GM21825 (cell line): ENCODE results near the gene PLA2G4D.

Source experiments
- ATAC-seq: cut with Tn5 transposase; IDR thresholded peaks from one replicate; pipeline ENCODE4 v1.9.1; 2021; ENCODE audit warnings: mild to moderate bottlenecking, moderate library complexity; ENCODE audit not compliant: unreplicated experiment

The PLA2G4D gene

GRCh38 chr15:42057799-42058646, 36.3 kb downstream of the PLA2G4D start:
- ATAC-seq, result no peak

- no peak for ATAC-seq
Observed at GRCh38 chr15:42056934-42057798, 37.2 kb downstream of the PLA2G4D start.

- no peak for ATAC-seq
Observed at GRCh38 chr15:42053914-42054313, 40.4 kb downstream of the PLA2G4D start.

- ATAC-seq, result no peak
Observed at GRCh38 chr15:42053010-42053409, 41.4 kb downstream of the PLA2G4D start.

GRCh38 chr15:42050484-42051255, 43.7 kb downstream of the PLA2G4D start:
- ATAC-seq, result no peak

GRCh38 chr15:42048821-42049200, 45.6 kb downstream of the PLA2G4D start:
- no peak for ATAC-seq

- ATAC-seq, result no peak
Observed at GRCh38 chr15:42048080-42048820, 46.1 kb downstream of the PLA2G4D start.

- ATAC-seq, result no peak
Observed at GRCh38 chr15:42046597-42046996, 47.8 kb downstream of the PLA2G4D start.

- no peak for ATAC-seq
Observed at GRCh38 chr15:42045211-42045615, 49.1 kb downstream of the PLA2G4D start.

- ATAC-seq, result no peak
Observed at GRCh38 chr15:42042602-42043400, 51.6 kb downstream of the PLA2G4D start.

GRCh38 chr15:42038401-42038800, 56.0 kb downstream of the PLA2G4D start:
- ATAC-seq, result no peak

GRCh38 chr15:42037656-42038055, 56.7 kb downstream of the PLA2G4D start:
- ATAC-seq, result no peak

- no peak for ATAC-seq
Observed at GRCh38 chr15:42036966-42037365, 57.4 kb downstream of the PLA2G4D start.

GRCh38 chr15:42036112-42036905, 58.1 kb downstream of the PLA2G4D start:
- no peak for ATAC-seq

GRCh38 chr15:42035435-42035761, 59.0 kb downstream of the PLA2G4D start:
- ATAC-seq, result peak; percentile 59

GRCh38 chr15:42034628-42035434, 59.5 kb downstream of the PLA2G4D start:
- ATAC-seq, result peak; percentile 7

GRCh38 chr15:42033214-42033873, 61.0 kb downstream of the PLA2G4D start:
- ATAC-seq, result no peak
